A204.1 (cell line): ENCODE data around the gene TJP1.
"Not testable (repeated sequence)": the region's sequence is repeated elsewhere in the genome, so short reads cannot be mapped to it uniquely, and the experiment has no call there.

Source experiments
- FAIRE-seq: peaks from 2 replicates; lab custom pipeline; 2012; peaks lifted over from hg19 to GRCh38; lab: Jason Lieb, UNC

Gene TJP1

DNA sequence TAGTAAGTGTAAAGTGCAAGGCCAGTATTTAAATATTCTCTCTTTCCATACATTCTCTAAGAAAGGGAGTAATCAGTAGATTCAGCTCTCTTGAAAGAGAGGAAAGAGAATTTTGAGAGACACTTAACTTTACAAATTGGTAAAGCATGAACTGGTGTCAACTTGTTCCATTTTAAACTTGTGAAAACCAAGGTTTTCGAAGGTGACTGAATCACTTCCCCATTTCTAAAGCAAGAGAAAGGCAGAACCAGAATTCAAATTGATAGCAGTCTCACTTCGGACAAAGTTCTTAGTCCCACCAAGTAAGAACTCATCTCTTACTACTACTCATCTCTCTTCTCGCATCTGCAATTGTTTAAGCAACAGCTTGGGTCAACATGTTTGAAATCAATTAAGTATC lies 22.4 kb downstream of the TJP1 start:
- no peak for FAIRE-seq

DNA sequence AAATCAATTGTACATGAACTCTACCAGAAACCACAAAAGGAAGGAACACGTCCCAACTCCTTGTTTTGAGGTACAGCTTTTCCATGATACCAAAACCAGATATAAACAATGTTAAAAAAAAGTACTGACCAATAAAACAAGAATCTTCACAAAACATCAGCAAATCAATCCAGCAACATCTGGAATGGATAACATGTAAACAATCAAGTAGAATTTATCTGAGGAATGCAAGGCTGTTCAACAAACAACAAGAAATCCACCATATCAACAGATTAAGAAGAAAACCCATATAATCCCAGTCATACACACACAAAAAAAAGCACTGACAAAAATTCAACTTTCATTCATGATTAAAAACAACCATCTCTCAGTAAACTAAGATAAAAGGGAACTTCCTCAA lies 26.7 kb downstream of the TJP1 start:
- no peak for FAIRE-seq

DNA sequence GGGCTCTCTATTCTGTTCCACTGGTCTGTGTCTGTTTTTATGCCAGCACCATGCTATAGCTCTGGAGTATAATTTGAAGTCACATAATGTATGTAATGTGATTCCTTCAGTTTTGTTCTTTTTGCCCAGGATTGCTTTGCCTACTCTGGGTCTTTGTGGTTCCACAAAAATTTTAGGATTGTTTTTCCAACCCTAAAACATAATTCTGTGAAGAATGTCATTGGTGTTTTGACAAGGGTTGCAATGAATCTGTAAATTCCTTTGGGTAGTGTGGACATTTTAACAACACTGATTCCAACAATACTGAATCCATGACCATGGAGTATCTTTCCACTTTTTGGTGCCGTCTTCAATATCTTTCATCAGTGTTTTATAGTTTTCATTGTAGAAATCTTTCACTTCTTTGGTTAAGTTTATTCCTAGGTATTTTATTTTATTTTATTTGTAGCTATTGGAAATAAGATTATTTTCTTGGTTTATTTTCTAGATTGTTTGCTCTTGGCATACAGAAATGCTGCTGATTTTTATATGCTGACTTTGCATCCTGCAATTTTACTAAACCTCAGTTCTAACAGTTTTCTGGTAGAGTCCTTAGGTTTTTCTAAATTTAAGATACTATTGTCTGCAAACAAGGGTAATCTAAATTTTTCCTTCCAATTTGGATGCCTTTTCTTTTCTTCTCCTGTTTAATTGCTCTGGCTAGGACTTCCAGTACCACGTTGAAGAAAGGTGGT lies 29.7 kb downstream of the TJP1 start:
- FAIRE-seq: no peak

DNA sequence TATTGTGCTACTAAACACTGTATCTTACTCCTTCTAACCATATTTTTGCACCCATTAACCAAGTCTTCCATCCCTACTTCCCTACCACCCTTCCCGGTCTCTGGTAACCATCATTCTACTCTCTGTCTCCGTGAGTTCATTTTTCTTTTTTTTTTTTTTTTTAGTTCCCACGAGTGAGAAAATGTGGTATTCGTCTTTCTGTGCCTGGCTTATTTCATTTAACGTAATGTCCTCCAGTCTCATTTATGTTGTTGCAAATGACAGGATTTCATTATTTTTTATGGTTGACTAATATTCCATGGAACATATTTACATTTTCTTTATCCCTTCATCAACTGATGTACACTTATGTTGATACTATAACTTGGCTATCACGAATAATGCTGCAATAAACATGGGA lies 31.7 kb downstream of the TJP1 start:
- FAIRE-seq: no peak

DNA sequence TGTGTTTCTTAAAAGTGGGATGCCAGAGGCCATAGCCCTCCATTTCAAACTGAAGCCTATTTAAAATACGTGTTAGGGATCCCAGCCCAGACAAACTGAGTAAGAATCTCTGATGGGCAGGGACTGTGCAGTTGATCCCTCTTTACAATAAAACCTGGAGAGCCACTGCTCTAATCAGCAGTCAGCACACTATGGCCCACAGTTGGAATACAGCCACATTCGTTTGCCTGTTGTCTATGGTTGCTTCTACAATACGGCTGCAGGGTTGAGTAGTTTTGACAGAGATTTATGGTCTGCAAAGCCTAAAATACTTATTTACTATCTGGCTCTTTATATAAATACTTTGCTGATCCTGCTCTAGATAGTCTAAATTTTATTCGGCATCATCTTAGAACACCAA lies 32.4 kb downstream of the TJP1 start:
- no peak for FAIRE-seq

DNA sequence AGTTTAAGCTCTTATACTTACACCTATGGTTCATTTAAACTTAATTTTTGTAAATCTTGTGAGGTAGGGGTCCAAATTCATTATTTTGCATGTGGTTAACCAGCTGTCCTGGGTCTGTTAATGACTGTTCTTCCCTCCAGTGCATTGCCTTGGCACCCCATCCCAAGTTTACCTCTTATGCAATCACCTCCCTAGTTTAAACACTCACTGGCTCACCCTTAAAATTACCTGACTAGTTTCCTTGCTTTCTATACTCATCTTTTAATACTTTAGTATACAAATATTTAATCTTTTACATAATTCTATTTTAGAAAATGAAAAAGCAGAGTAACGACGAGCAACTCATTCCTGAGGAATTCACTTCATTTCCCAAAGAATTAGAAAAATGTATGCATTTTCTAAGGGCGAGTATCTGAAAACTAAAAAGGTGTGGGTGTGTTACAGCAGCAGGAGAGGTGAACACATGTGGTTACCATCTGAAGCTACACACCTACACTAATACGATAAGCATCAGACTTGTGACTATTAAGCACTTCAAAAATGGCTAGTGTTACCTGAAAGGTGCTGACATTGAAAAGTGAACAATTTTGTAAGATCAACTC lies 33.7 kb downstream of the TJP1 start:
- FAIRE-seq: no peak

GRCh38 chr15:29787767-29788166 lies 34.5 kb downstream of the TJP1 start:
- no peak for FAIRE-seq

- no peak for FAIRE-seq
Measured at GRCh38 chr15:29785642-29786041, 36.6 kb downstream of the TJP1 start.

DNA sequence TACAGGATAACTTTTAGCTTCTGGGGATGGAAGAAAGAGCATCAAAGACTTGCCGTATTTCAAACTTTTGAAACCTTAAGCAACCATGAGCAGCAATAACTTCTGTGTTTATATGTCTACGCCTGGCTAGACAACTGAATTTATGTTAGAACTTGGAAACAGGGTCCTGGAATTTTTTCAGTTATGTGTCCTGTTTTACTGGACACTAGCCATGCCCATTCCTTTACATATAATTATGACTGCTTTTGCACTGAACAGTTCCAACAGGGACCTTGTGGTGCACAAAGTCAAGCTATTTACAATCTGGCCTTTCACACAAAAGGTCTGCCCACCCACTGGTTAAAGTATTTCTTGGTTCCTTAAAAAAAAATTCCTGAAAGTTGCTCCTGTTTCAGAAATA lies 37.1 kb downstream of the TJP1 start:
- no peak for FAIRE-seq

GRCh38 chr15:29784413-29784812 lies 37.9 kb downstream of the TJP1 start:
- FAIRE-seq: no peak

- not testable (repeated sequence) for FAIRE-seq
Measured at GRCh38 chr15:29782816-29783215, 39.5 kb downstream of the TJP1 start.

GRCh38 chr15:29778382-29778781 lies 43.9 kb downstream of the TJP1 start:
- FAIRE-seq: no peak

GRCh38 chr15:29776859-29777258 lies 45.4 kb downstream of the TJP1 start:
- no peak for FAIRE-seq

DNA sequence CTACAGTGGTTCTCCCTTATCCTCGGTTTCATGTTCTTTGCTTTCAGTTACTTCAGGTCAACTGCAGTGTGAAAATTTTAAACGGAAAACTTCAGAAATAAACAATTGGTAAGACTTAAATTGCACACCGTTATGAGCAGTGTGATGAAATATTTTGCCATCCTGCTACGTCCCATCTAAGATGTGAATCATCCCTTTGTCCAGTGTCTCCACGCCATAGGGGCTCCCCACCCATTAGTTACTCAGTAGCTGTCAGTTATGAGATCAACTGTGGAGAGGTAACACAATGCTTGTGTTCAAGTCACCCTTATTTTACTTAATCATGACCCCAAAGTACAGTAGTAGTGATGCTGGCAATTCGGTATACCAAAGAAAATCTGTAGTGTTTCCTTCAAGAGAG lies 47.4 kb downstream of the TJP1 start:
- no peak for FAIRE-seq

GRCh38 chr15:29773816-29774215 lies 48.5 kb downstream of the TJP1 start:
- FAIRE-seq: no peak

GRCh38 chr15:29773000-29773399 lies 49.3 kb downstream of the TJP1 start:
- no peak for FAIRE-seq

DNA sequence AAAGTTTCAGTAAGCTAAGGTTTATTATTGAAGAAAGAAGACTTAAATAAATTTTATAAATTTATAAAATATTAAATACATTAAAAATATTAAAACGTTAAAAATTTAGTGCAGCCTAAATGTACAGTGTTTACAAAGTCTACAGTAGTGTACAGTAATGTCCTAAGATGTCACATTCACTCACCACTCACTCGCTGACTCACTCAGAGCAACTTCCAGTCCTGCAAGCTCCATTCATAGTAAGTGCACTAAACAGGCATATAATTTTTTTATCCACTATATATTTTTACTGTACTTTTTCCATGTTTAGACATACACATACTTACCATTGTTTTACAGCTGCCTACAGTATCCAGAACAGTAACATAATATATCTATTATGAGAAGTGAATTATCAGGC lies 51.5 kb downstream of the TJP1 start:
- FAIRE-seq: peak; percentile 59

GRCh38 chr15:29765898-29766527 lies 56.3 kb downstream of the TJP1 start:
- no peak for FAIRE-seq

DNA sequence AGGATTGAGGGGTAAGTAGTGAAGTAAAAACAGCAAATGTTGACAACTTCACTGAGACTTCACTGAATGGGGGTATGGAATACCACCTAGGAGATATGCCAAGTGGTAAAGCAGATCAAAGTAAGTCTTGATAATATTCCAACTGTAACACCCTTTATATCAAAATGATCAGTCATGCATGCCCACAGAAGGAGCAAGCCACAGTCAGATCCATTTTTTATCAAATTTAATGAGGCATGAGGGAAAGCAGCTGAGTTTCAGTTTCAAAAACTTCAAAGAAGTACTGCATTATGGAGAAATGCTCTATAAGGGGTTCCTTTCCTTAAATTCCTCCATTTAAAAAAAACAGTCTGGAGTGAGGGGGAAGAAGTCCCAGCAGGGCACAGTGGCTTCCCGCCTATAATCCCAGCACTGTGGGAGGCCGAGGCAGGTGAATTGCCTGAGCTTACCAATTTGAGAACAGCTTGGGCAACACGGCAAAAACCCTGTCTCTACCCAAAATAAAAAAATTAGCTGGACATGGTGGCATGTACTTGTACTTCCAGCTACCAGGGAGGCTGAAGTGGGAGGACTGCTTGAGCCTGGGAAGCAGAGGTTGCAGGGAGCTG lies 56.9 kb downstream of the TJP1 start:
- no peak for FAIRE-seq

- no peak for FAIRE-seq
Measured at GRCh38 chr15:29759596-29759995, 62.7 kb downstream of the TJP1 start.

DNA sequence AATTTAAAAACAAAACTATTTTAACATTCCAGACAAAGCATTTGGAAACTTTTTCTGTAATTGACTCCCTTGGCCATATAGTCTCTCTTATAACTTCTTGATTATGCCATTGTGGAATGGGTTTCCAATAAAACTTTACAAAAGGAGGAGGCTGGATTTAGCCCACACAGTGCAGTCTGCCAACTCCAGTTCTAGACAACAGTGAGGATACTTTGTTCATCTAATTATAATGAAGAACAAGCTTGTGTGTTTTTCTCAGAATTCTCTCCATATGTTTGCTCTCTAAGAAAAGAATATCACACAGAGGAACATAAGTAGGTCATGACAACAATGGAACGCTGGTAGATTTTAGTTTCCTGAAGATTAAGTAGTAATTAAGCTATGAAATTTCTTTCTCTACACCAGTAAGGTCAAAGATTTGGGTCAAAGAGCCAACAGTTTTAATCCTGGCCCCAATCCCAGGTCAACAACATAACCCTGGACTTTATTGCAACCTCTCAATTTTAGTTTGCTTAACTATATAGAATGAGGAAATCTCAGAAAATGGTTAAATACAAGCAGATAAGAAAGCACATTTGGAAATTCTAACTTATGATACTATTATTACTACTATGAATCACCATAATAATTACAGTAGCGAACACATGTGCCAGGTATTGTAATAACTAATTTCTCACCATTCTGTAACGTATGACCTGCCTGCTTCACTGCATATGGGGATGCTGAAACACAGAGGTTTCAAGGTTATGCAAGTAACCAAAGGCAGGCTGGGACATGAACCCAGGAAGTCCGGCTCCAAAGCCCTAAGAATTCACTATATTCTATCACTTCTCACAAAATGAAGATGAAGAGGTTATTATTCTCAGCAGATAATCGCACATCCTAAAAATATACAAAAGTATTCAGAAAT lies 65.7 kb downstream of the TJP1 start:
- FAIRE-seq: no peak

DNA sequence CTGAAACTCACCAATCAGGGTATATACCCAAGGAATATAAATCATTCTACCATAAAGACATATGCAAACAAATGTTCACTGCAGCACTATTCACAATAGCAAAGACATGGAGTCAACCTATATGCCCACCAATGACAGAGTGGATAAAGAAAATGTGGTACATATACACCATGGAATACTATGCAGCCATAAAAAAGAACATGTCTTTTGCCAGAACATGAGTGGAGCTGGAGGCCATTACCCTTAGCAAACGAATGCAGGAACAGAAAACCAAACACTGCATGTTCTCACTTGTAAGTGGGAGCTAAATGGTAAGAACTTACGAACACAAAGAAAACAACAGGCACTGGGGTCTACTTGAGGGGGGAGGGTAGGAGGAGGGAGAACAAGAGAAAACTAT lies 68.3 kb downstream of the TJP1 start:
- FAIRE-seq: not testable (repeated sequence)
